ENCODE data around the gene CDON. TPM values are rescaled to one million over a fixed set of nuclear protein-coding genes. Genes with fewer than 3 reads are reported as not detected.

Gene CDON
- total and polyA plus RNA-seq, 2 donors (not counting 3 experiments of a cell fraction or from before 2014, with no cell fraction given): 1.6 to 3.8 TPM

DNA sequence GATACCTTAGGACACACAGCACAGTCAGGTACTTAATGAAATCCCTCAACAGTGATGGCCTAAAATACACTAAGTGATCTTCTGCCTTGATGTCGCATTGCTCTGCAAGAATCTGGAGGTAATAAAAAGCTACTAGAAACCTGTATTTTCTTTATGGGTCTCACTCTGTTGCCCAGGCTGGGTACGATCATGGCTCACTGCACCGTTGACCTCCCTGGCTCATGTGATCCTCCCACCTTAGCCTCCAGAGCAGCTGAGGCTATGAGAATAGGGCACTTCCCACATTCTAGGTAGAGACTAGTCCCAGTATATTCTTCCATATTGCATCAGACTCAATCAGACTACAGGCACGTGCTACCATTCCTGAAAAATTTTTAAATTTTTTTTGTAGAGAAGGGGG is 95.2 kb downstream of the CDON start:
- no peak for TF ChIP-seq FOS (IDR thresholded peaks at IDR 0.05; ENCODE audit: borderline replicate concordance, insufficient read depth, low read length)
- TF ChIP-seq, protein P1, sequence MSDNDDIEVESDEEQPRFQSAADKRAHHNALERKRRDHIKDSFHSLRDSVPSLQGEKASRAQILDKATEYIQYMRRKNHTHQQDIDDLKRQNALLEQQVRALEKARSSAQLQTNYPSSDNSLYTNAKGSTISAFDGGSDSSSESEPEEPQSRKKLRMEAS (IDR thresholded peaks at IDR 0.05; ENCODE audit: insufficient read depth, insufficient read length): no peak
- no peak for TF ChIP-seq POLR2A (IDR thresholded peaks at IDR 0.05; ENCODE audit: low read depth, low read length)
- no peak for TF ChIP-seq GATA2 (IDR thresholded peaks at IDR 0.05; ENCODE audit: insufficient read depth, insufficient read length, low read depth, low read length)
- no peak for TF ChIP-seq EZH2 (IDR thresholded peaks at IDR 0.05; ENCODE audit: borderline replicate concordance, low read depth, low read length, severe bottlenecking)
- no peak for TF ChIP-seq POLR2AphosphoS5 (IDR thresholded peaks at IDR 0.05; ENCODE audit: insufficient read depth, low read depth, low read length)
- TF ChIP-seq MYC (IDR thresholded peaks at IDR 0.05; ENCODE audit: low read depth, low read length): no peak
- TF ChIP-seq CTCF (IDR thresholded peaks at IDR 0.05; ENCODE audit: extremely low read depth in 1 of 2, insufficient read depth in 1 of 2, low read depth in 1 of 2, low read length in 2 of 2): no peak
- TF ChIP-seq JUN (IDR thresholded peaks at IDR 0.05; ENCODE audit: borderline replicate concordance, insufficient read depth, insufficient read length, low read depth): no peak
- H3K79me2 ChIP-seq (ENCODE audit: control insufficient read depth, insufficient read depth, low read length): no peaks in the 10 kb centered on the region
- H4K20me1 ChIP-seq (replicated peaks; ENCODE audit: control insufficient read depth, extremely low read depth, insufficient read depth, low read length): no peaks in the 10 kb centered on the region
- H2AFZ ChIP-seq (ENCODE audit: low read depth, low read length): no peak overlapping the region
- BruUV-seq (replicated peaks): no TSS peak
- H3K9me3 ChIP-seq (replicated peaks; ENCODE audit: control insufficient read depth, insufficient read depth, low read length): no peaks in the 10 kb centered on the region
- H3K27me3 ChIP-seq (ENCODE audit: control insufficient read depth in 2 of 2, insufficient read depth in 2 of 2, low read length in 2 of 2): no peaks in the 10 kb centered on the region
- no peak for DNase-seq (ENCODE audit: low read depth, low spot score)
- dilution Hi-C loops (cut with MboI; ENCODE audit: extremely low pct_ligation_motif_present, low sequenced_read_pairs): no loop called here
- ChIA-PET CTCF (no interaction called here), POLR2A (no interaction called here)
- H3K4me3 ChIP-seq (replicated peaks in 1 of 3; ENCODE audit: insufficient read depth in 1 of 3, low read depth in 1 of 3, low read length in 3 of 3): no peak overlapping the region
- FAIRE-seq: no peak
- no peak overlapping the region for H3K9ac ChIP-seq (replicated peaks; ENCODE audit: extremely low read depth, insufficient read depth, low read length)
- no peaks in the 10 kb centered on the region for H3K36me3 ChIP-seq (ENCODE audit: control insufficient read depth in 2 of 2, extremely low read depth in 1 of 2, insufficient read depth in 2 of 2, low read length in 2 of 2)
- intact Hi-C loops (cut with micrococcal nuclease): no loop called here
- H3K27ac ChIP-seq (ENCODE audit: insufficient read depth, low read depth, low read length): no peak overlapping the region
- H3K9me1 ChIP-seq (replicated peaks; ENCODE audit: control insufficient read depth, extremely low read depth, insufficient read depth, low read length): no peaks in the 10 kb centered on the region
- H3K4me2 ChIP-seq (ENCODE audit: insufficient read depth, low read length): no peak overlapping the region
- no peaks in the 10 kb centered on the region for H3K4me1 ChIP-seq (ENCODE audit: control insufficient read depth, extremely low read depth, insufficient read depth, low read length)
